Hematopoietic multipotent progenitor cell treated with erythropoietin and hydrocortisone succinate and interleukin-3 and kit ligand, for 15 days (in vitro differentiated cells): ENCODE data around the gene FLT3LG.

Experiments
- DNase-seq: peaks from one replicate; pipeline ENCODE4 v3.0.0-alpha.2; 2015; ENCODE audit warnings: low spot score

Gene FLT3LG

DNA sequence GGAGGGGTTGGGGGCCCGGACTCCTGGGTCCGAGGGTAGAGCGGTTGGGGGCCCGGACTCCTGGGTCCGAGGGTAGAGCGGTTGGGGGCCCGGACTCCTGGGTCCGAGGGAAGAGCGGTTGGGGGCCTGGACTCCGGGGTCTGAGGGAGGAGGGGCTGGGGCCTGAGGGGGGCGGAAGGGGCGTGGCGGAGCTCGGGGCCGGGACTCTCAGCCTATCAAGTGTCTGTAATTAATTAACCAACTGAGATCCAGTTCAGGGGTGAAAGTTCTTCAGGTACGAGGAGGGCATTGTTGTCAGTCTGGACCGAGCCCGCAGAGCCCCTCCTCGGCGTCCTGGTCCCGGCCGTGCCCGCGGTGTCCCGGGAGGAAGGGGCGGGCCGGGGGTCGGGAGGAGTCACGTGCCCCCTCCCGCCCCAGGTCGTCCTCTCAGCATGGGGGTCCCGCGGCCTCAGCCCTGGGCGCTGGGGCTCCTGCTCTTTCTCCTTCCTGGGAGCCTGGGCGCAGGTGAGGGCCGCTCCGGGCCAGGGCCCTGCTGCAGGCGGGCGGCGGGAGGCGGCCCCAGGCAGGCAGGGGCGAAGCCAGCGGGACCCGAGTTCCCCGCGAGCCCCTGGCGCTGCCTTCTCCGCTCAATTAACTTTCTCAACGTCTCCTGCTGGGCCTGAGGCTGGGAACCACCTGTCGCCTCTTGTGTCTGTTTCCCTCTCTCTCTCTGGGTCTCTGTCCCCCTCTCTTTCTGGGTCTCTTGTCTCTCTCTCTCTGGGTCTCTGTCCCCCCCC, 39.1 kb downstream of the FLT3LG start:
- no peak for DNase-seq

DNA sequence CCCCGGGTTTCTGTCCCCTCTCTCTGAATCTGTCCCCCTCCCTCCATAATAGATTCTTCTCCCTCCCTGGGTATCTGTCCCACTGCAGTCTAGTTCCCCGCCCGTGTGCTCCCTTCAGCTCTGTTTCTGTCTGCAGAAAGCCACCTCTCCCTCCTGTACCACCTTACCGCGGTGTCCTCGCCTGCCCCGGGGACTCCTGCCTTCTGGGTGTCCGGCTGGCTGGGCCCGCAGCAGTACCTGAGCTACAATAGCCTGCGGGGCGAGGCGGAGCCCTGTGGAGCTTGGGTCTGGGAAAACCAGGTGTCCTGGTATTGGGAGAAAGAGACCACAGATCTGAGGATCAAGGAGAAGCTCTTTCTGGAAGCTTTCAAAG, 39.7 kb downstream of the FLT3LG start:
- no peak for DNase-seq

- no peak for DNase-seq
These were observed 40.1 kb downstream of the FLT3LG start for GRCh38 chr19:49514151-49514550.

DNA sequence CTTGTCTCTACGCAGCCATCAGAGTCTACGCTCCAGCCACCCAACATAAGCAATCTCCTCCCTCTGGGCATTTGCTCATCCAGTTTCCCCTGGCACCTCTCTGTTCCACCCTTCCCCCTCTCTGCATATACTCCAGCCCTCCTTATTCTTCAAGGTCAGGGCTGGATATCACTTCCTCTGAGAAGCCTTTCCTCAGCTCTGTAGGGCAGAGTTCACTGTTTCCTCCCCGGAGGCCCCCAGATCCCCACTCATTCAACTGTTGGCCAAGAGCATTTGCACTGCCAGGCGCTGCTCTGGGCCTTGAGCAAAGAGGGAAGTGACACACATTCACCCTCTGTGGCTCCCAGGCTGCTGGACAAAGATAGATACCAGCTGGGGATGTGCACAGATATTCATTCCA, 41.8 kb downstream of the FLT3LG start:
- no peak for DNase-seq

GRCh38 chr19:49518033-49518432, 44.0 kb downstream of the FLT3LG start:
- no peak for DNase-seq

DNA sequence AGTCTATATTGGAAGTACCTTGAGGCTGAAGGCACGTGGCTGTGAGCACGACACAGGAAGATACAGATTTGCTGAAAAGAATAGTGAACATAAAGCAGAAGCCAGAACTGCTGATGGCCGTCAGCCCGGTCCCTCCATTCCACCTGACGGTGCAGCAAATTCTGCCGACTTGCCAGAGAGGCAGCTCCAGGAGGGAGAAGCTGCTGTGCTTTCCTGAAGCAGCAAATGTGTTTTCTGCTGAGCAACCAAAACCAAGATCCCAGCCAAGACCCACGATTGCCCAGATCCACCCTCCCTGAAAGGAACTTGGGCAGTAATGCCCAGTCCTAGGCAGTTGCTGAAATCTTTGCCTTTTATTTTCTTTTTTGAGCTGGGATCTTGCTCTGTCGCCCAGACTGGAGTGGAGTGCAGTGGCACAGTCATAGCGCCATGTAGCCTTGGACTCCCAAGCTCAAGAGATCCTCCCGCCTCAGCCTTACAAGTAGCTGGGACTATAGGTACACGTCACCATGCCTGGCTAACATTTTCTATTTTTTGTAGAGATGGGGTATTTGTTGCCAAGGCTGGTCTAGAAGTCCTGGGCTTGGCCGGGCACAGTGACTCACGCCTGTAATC, 46.8 kb downstream of the FLT3LG start:
- no peak for DNase-seq

DNA sequence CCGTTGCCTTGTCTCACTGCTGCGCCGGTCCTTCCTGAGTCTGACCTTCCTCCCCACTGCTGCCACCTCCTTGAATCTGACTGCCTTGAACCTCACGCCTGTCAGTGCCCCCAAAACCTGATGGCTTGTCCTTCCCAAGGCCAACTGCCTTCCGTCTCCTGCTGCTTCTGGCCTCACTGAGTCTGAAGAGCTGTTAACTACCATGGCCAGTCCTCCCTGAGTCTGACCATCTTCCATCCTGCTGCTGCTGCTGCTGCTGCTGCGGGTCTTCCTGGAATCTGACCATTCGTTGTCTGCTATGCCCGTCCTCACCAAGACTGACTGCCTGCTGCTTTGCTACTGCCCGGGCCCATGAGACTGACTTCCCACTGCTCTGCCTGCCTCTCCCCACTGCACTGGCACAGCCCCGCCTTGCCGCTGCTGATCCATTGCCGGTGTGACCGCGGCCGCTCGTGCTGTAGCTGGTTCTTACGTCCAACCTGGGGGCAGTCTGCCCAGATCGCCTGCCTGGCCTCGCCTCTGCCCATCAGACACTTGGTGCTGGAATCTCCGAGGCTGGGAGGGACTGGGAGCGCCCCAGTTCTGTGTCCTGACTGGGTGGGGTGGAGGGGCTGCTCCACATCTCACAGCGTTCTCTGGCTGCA, 50.9 kb downstream of the FLT3LG start:
- no peak for DNase-seq

DNA sequence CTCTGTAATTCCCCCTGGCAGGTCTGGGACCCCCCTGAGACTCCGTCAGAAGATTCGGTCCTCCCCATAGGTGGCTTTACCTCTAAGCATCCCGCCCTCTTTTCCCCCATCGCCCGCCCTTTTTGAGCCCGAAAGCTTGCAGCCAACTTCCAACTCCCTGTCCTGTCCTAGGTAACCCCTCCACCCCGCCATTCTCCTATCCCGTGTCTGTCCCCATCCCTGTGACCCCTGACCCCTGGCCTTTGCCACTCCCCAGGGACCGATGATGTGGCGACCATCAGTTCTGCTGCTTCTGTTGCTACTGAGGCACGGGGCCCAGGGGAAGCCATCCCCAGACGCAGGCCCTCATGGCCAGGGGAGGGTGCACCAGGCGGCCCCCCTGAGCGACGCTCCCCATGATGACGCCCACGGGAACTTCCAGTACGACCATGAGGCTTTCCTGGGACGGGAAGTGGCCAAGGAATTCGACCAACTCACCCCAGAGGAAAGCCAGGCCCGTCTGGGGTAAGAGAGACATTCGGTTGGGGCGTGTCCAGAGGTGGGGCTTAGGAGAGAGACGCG, 54.3 kb downstream of the FLT3LG start:
- DNase-seq: no peak

DNA sequence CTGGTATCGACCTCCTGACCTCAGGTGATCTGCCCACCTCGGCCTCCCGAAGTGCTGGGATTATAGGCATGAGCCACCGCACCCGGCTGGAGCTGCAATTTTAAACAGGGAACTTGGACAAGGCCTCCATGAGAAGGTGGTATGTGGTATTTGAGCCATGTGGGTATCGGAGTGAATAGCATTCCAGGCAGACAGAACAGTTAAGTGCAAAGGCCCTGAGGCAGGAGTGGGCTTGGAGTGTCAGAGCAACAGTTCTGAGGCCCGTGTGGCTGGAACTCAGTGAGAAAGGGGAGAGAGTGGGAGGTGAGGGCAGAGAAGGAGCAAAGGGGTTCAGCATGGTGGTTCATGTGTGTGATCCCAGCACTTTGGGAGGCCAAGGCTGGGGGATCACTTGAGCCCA, 56.7 kb downstream of the FLT3LG start:
- DNase-seq: no peak

GRCh38 chr19:49533551-49534488, 59.8 kb downstream of the FLT3LG start:
- peak; percentile 87 for DNase-seq

GRCh38 chr19:49534632-49535385, 60.8 kb downstream of the FLT3LG start:
- DNase-seq: no peak
